SIG-M5 treated with dmso at 0.1 percent for 504 hours (cell line): ENCODE data around the gene ZNF319.
"Not testable (repeated sequence)": the region's sequence is repeated elsewhere in the genome, so short reads cannot be mapped to it uniquely, and the experiment has no call there.

Experiments used
- DNase-seq: peaks from one replicate; lab custom pipeline; 2025; ENCODE audit not compliant: unreplicated experiment; lab: John Stamatoyannopoulos, UW

The ZNF319 gene

GRCh38 chr16:58022601-58023371, 22.3 kb upstream of the ZNF319 start:
- no peak for DNase-seq

- no peak for DNase-seq
Observed at GRCh38 chr16:58021661-58022551, 21.4 kb upstream of the ZNF319 start.

- peak; percentile 29 for DNase-seq
Observed at GRCh38 chr16:58020628-58021521, 20.4 kb upstream of the ZNF319 start.

- DNase-seq, result no peak
Observed at GRCh38 chr16:58019866-58020538, 19.5 kb upstream of the ZNF319 start.

GRCh38 chr16:58018803-58019202, 18.3 kb upstream of the ZNF319 start:
- no peak for DNase-seq

GRCh38 chr16:58016840-58017446, 16.5 kb upstream of the ZNF319 start:
- no peak for DNase-seq

- DNase-seq, result no peak
Observed at GRCh38 chr16:58013201-58013956, 12.9 kb upstream of the ZNF319 start.

GRCh38 chr16:58012481-58012880, 12.0 kb upstream of the ZNF319 start:
- no peak for DNase-seq

GRCh38 chr16:58011652-58012051, 11.2 kb upstream of the ZNF319 start:
- no peak for DNase-seq

- no peak for DNase-seq
Observed at GRCh38 chr16:58010886-58011285, 10.4 kb upstream of the ZNF319 start.

- DNase-seq, result no peak
Observed at GRCh38 chr16:58009856-58010416, 9.5 kb upstream of the ZNF319 start.

GRCh38 chr16:58004736-58005135, 4.3 kb upstream of the ZNF319 start:
- not testable (repeated sequence) for DNase-seq

GRCh38 chr16:58002936-58003335, 2.5 kb upstream of the ZNF319 start:
- DNase-seq, result no peak

GRCh38 chr16:58002416-58002800, 1.9 kb upstream of the ZNF319 start:
- no peak for DNase-seq

GRCh38 chr16:58001781-58002415, 1.4 kb upstream of the ZNF319 start:
- no peak for DNase-seq

- DNase-seq, result peak; percentile 66
Observed at GRCh38 chr16:58000706-58001676, 519 bp upstream of the ZNF319 start, which contains the start of gene USB1. TSS of gene USB1 (plus strand) at chr16:58001407. CDS start at chr16:58001484, 77 bp downstream.

GRCh38 chr16:57999366-57999970, 1.0 kb downstream of the ZNF319 start:
- DNase-seq, result peak; percentile 49
